SK-N-SH (cell line): ENCODE measurements around the gene BTG1.

Experiments used
- EZH2phosphoT487 ChIP-seq: fragments of 200-600 bp; sonication (generic); IDR thresholded peaks from 2 replicates; pipeline ENCODE4 v1.6.1; 2017; ENCODE audit warnings: low read depth, mixed run types, mild to moderate bottlenecking, antibody characterized with exemption, moderate library complexity, borderline replicate concordance
- FOXM1 ChIP-seq: IDR thresholded peaks from 2 replicates; pipeline ENCODE4 v1.4.0; 2012; ENCODE audit warnings: low read depth, mild to moderate bottlenecking
- MEF2A ChIP-seq: IDR thresholded peaks from 2 replicates; pipeline ENCODE4 v1.4.0; 2012; ENCODE audit warnings: low read depth, borderline replicate concordance
- RAD21 ChIP-seq: IDR thresholded peaks from 2 replicates; pipeline ENCODE4 v1.6.1; 2012; ENCODE audit warnings: mild to moderate bottlenecking, low read length
- TF ChIP-seq, protein P1 (sequence below): fragments of 200-600 bp; sonication (generic); IDR thresholded peaks from 2 replicates; pipeline ENCODE4 v1.6.1; 2017; ENCODE audit warnings: antibody characterized with exemption, mild to moderate bottlenecking, moderate library complexity
- TF ChIP-seq, protein P2 (sequence below): IDR thresholded peaks from 2 replicates; pipeline ENCODE4; 2012
- TF ChIP-seq, protein P3 (sequence below): IDR thresholded peaks from 2 replicates; pipeline ENCODE4 v1.6.1; 2012; ENCODE audit warnings: mild to moderate bottlenecking, low read depth, low read length, moderate library complexity
- TF ChIP-seq, protein P4 (sequence below): IDR thresholded peaks from 2 replicates; pipeline ENCODE4 v1.4.0; 2012; ENCODE audit warnings: low read depth

DNA sequence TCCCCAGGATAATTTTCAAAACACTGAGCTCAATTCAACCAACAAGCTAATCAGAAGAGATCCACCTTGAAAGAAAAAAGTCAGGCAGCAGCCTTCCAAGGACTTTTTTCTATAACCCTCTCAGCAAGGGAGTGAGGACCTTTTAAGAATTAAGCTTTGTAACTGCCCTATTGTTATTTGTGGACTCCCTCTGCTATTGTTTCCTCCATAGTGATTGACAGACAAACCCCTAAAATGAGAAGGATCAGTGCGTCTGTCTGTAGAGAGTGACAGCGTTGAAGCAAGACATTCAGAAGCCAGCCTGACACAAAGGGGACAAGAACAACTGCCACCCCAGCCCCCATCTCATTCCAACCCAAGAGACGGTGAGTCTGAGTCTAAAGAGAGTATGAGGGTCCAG lies 30.3 kb upstream of the BTG1 start:
- TF ChIP-seq MEF2A: no peak
- TF ChIP-seq, protein P1, sequence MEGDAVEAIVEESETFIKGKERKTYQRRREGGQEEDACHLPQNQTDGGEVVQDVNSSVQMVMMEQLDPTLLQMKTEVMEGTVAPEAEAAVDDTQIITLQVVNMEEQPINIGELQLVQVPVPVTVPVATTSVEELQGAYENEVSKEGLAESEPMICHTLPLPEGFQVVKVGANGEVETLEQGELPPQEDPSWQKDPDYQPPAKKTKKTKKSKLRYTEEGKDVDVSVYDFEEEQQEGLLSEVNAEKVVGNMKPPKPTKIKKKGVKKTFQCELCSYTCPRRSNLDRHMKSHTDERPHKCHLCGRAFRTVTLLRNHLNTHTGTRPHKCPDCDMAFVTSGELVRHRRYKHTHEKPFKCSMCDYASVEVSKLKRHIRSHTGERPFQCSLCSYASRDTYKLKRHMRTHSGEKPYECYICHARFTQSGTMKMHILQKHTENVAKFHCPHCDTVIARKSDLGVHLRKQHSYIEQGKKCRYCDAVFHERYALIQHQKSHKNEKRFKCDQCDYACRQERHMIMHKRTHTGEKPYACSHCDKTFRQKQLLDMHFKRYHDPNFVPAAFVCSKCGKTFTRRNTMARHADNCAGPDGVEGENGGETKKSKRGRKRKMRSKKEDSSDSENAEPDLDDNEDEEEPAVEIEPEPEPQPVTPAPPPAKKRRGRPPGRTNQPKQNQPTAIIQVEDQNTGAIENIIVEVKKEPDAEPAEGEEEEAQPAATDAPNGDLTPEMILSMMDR: no peak
- TF ChIP-seq, protein P2, sequence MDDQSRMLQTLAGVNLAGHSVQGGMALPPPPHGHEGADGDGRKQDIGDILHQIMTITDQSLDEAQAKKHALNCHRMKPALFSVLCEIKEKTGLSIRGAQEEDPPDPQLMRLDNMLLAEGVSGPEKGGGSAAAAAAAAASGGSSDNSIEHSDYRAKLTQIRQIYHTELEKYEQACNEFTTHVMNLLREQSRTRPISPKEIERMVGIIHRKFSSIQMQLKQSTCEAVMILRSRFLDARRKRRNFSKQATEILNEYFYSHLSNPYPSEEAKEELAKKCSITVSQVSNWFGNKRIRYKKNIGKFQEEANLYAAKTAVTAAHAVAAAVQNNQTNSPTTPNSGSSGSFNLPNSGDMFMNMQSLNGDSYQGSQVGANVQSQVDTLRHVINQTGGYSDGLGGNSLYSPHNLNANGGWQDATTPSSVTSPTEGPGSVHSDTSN: no peak
- TF ChIP-seq, protein P3, sequence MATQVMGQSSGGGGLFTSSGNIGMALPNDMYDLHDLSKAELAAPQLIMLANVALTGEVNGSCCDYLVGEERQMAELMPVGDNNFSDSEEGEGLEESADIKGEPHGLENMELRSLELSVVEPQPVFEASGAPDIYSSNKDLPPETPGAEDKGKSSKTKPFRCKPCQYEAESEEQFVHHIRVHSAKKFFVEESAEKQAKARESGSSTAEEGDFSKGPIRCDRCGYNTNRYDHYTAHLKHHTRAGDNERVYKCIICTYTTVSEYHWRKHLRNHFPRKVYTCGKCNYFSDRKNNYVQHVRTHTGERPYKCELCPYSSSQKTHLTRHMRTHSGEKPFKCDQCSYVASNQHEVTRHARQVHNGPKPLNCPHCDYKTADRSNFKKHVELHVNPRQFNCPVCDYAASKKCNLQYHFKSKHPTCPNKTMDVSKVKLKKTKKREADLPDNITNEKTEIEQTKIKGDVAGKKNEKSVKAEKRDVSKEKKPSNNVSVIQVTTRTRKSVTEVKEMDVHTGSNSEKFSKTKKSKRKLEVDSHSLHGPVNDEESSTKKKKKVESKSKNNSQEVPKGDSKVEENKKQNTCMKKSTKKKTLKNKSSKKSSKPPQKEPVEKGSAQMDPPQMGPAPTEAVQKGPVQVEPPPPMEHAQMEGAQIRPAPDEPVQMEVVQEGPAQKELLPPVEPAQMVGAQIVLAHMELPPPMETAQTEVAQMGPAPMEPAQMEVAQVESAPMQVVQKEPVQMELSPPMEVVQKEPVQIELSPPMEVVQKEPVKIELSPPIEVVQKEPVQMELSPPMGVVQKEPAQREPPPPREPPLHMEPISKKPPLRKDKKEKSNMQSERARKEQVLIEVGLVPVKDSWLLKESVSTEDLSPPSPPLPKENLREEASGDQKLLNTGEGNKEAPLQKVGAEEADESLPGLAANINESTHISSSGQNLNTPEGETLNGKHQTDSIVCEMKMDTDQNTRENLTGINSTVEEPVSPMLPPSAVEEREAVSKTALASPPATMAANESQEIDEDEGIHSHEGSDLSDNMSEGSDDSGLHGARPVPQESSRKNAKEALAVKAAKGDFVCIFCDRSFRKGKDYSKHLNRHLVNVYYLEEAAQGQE: no peak
- TF ChIP-seq EZH2phosphoT487: no peak
- TF ChIP-seq, protein P4, sequence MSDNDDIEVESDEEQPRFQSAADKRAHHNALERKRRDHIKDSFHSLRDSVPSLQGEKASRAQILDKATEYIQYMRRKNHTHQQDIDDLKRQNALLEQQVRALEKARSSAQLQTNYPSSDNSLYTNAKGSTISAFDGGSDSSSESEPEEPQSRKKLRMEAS: no peak
- no peak for TF ChIP-seq RAD21
- no peak for TF ChIP-seq FOXM1
